Measurements from ENCODE around the gene CD180.

DNA sequence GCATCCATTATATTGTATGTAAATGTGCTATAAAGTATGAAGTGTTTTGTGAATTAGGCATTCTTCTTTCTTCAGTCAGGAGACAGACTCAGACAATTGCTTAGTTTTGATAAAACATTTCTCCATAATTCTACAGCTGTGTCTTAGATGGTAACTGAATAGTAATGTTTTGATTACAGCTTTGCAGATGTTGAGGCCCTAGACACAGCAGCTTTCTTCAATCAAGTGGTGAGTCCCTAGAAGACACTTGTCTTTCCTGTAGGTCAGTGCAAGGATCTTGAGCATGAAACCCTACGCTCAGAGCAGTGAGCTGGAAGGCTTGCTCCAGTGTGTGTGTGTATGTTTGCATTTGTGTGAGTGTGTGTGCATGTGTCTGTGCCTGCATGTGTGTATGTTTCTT is 46.8 kb upstream of the CD180 start:
- TF ChIP-seq, protein P1, sequence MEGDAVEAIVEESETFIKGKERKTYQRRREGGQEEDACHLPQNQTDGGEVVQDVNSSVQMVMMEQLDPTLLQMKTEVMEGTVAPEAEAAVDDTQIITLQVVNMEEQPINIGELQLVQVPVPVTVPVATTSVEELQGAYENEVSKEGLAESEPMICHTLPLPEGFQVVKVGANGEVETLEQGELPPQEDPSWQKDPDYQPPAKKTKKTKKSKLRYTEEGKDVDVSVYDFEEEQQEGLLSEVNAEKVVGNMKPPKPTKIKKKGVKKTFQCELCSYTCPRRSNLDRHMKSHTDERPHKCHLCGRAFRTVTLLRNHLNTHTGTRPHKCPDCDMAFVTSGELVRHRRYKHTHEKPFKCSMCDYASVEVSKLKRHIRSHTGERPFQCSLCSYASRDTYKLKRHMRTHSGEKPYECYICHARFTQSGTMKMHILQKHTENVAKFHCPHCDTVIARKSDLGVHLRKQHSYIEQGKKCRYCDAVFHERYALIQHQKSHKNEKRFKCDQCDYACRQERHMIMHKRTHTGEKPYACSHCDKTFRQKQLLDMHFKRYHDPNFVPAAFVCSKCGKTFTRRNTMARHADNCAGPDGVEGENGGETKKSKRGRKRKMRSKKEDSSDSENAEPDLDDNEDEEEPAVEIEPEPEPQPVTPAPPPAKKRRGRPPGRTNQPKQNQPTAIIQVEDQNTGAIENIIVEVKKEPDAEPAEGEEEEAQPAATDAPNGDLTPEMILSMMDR (IDR thresholded peaks at IDR 0.05) = no peak
- TF ChIP-seq POLR2A (IDR thresholded peaks at IDR 0.05) = no peak

Data from right lobe of liver (tissue), 4 donors.